ENCODE data around the gene NDNF. TPM values are rescaled to one million over a fixed set of nuclear protein-coding genes. Genes with fewer than 3 reads are reported as not detected.

NDNF gene
- total RNA-seq, 4 donors from 2014 or later = 2.9 to 6.7 (median 4.8) TPM

GRCh38 chr4:121009578-121010478, 62.5 kb downstream of the NDNF start:
- H3K4me3 ChIP-seq (ENCODE audit: low read depth, poor library complexity, severe bottlenecking) = no peak overlapping the region
- no peak for DNase-seq (ENCODE audit: low spot score in 2 of 2)
- intact Hi-C loops (cut with DNase I; ENCODE audit: low total_unique reads) = no loop called here
- TF ChIP-seq, protein P1, sequence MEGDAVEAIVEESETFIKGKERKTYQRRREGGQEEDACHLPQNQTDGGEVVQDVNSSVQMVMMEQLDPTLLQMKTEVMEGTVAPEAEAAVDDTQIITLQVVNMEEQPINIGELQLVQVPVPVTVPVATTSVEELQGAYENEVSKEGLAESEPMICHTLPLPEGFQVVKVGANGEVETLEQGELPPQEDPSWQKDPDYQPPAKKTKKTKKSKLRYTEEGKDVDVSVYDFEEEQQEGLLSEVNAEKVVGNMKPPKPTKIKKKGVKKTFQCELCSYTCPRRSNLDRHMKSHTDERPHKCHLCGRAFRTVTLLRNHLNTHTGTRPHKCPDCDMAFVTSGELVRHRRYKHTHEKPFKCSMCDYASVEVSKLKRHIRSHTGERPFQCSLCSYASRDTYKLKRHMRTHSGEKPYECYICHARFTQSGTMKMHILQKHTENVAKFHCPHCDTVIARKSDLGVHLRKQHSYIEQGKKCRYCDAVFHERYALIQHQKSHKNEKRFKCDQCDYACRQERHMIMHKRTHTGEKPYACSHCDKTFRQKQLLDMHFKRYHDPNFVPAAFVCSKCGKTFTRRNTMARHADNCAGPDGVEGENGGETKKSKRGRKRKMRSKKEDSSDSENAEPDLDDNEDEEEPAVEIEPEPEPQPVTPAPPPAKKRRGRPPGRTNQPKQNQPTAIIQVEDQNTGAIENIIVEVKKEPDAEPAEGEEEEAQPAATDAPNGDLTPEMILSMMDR (IDR thresholded peaks at IDR 0.05) = no peak
- no peak for TF ChIP-seq POLR2A (IDR thresholded peaks at IDR 0.05)
- WGBS, 2 donors = 69 to 79% methylated on average over 3 of the region's 3 CpGs

DNA sequence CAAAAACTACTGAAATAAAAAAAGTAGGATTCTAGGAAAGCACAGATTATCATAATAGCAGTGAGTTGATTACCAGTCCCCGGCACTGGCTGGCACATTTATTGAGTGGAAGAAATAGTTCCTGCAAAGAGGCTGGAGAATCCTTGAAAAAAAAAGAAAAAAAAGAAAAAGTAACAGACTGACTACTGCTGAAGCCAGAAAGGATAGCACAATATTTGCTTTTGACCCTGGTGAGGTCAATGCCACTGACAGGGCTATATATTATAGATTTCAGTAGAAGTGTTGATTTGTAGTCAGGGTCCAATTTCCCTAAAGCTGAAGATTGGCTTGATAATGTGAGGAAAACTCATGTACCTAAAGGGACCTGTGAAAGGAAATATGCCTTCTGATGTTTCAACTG, 64.7 kb downstream of the NDNF start:
- 0% methylated on average over 1 of the region's 1 CpG for WGBS, 2 donors
- intact Hi-C loops (cut with DNase I; ENCODE audit: low total_unique reads) = no loop called here
- TF ChIP-seq POLR2A (IDR thresholded peaks at IDR 0.05) = no peak
- TF ChIP-seq, protein P1 (IDR thresholded peaks at IDR 0.05) = no peak
- no peak for DNase-seq (ENCODE audit: low spot score in 2 of 2)
- no peak overlapping the region for H3K4me3 ChIP-seq (ENCODE audit: low read depth, poor library complexity, severe bottlenecking)

GRCh38 chr4:121003863-121004262, 68.5 kb downstream of the NDNF start:
- no peak overlapping the region for H3K4me3 ChIP-seq (ENCODE audit: low read depth, poor library complexity, severe bottlenecking)
- no peak for DNase-seq (ENCODE audit: low spot score in 2 of 2)
- TF ChIP-seq, protein P1 (IDR thresholded peaks at IDR 0.05) = no peak
- TF ChIP-seq POLR2A (IDR thresholded peaks at IDR 0.05) = no peak
- WGBS, 2 donors = 84 to 95% methylated on average over 4 of the region's 4 CpGs
- intact Hi-C loops (cut with DNase I; ENCODE audit: low total_unique reads) = no loop called here

GRCh38 chr4:120995266-120996010, 76.9 kb downstream of the NDNF start:
- TF ChIP-seq, protein P1 (IDR thresholded peaks at IDR 0.05) = no peak
- no peak for TF ChIP-seq POLR2A (IDR thresholded peaks at IDR 0.05)
- 64 to 66% methylated on average over 1 of the region's 1 CpG for WGBS, 2 donors
- no peak for DNase-seq (ENCODE audit: low spot score in 2 of 2)
- intact Hi-C loops (cut with DNase I; ENCODE audit: low total_unique reads) = no loop called here
- no peak overlapping the region for H3K4me3 ChIP-seq (ENCODE audit: low read depth, poor library complexity, severe bottlenecking)

- intact Hi-C loops (cut with DNase I; ENCODE audit: low total_unique reads) = no loop called here
- DNase-seq (ENCODE audit: low spot score in 2 of 2) = no peak
- TF ChIP-seq, protein P1 (IDR thresholded peaks at IDR 0.05) = no peak
- no peak for TF ChIP-seq POLR2A (IDR thresholded peaks at IDR 0.05)
- WGBS, 2 donors = 78 to 96% methylated on average over 1 of the region's 1 CpG
- H3K4me3 ChIP-seq (ENCODE audit: low read depth, poor library complexity, severe bottlenecking) = no peak overlapping the region
Observed at GRCh38 chr4:120994521-120994920, 77.8 kb downstream of the NDNF start.

Data from lower leg skin (tissue), 4 donors.